GM21529 (cell line): ENCODE results near the gene TGIF1.

Source experiments
- ATAC-seq: cut with Tn5 transposase; IDR thresholded peaks from one replicate; pipeline ENCODE4 v1.9.1; 2021; ENCODE audit not compliant: unreplicated experiment

Gene TGIF1

GRCh38 chr18:3480827-3481573 is 31.0 kb downstream of the TGIF1 start:
- ATAC-seq: no peak

- peak; percentile 70 for ATAC-seq
Measured at GRCh38 chr18:3481696-3482210, 31.8 kb downstream of the TGIF1 start.

DNA sequence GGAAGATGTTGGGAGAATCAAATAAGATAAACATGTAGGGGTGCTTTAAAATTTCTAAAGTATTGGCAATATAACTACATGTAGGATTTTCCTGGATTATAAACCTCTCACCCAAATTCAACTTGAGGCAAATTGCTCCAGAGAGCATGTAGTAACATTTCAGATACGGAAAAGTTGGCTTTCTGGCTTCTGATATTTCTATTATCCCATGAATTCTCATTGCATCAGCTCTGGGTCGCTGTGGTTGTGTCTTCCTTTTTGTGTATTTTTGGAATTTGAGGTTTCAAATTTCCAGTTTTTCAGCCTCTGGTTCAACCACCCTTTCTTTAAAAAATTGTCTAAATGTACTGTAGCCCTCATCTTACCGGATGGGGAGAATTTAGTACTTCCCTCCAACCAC is 32.3 kb downstream of the TGIF1 start:
- ATAC-seq: no peak

DNA sequence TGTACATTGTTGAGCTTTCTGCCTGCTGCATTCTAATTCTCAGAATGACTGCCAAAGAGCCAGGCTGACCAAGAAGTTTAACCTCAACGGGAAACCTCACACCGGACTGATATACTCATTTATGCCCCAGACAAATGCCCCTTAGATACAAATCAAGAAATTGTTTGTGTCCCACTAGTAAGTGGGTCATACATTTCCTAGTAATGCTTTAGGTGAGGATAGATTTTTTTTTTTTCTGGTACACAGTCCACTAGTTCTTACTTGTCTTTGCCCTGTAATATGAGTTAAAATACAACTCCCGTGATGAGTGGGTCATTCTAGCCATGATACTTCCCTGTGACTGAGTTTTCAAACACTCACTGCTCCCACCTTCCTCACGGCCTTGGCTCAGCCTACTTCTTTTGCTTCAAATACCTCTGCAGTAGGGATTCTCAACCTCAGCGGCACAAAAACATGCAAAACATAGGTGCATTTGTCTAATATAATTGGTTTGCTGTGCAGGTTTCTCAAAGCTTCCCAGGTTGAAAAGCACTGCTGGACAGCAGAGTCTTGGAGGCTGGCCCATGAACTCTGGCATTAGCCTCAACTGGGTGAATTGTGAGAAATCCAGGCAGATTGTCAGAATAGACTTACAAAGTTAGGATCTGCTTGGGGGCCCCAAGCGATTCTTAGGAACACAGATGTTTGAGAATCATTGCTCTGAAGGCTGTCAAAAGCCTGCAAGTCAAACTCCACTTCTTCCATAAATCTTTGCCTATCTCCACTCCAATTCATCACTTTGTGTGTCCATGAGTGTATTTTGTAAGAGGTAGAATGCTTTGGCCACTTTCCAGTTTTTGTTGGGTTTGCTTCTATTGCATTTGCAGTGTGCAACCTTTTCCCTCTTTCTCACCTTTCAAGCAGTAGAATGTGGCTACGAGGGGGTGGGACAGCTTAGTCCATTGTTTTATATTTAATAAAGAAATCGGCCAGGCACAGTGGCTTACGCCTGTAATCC is 35.5 kb downstream of the TGIF1 start:
- ATAC-seq: no peak

- ATAC-seq: no peak
Measured at GRCh38 chr18:3486512-3486911, 36.5 kb downstream of the TGIF1 start.

GRCh38 chr18:3489462-3489861 is 39.5 kb downstream of the TGIF1 start:
- no peak for ATAC-seq

GRCh38 chr18:3491981-3492555 is 42.1 kb downstream of the TGIF1 start:
- no peak for ATAC-seq

- ATAC-seq: no peak
Measured at GRCh38 chr18:3492721-3493120, 42.7 kb downstream of the TGIF1 start.

GRCh38 chr18:3493501-3494244 is 43.7 kb downstream of the TGIF1 start:
- no peak for ATAC-seq

DNA sequence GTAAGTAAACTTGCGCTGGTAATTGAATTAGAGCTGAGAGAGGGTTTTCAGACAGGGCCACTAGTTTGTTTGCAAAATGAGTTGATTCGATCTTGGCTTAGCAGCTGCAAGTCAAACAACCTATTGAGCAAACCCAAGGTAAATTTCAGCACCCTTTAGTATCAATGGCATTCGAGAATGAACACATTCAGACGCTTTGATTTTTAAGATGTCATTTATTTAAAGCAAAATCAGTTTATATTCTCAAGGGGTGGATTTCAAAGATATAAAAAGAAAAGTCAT is 44.2 kb downstream of the TGIF1 start:
- ATAC-seq: no peak

- ATAC-seq: no peak
Measured at GRCh38 chr18:3494569-3494968, 44.6 kb downstream of the TGIF1 start.

DNA sequence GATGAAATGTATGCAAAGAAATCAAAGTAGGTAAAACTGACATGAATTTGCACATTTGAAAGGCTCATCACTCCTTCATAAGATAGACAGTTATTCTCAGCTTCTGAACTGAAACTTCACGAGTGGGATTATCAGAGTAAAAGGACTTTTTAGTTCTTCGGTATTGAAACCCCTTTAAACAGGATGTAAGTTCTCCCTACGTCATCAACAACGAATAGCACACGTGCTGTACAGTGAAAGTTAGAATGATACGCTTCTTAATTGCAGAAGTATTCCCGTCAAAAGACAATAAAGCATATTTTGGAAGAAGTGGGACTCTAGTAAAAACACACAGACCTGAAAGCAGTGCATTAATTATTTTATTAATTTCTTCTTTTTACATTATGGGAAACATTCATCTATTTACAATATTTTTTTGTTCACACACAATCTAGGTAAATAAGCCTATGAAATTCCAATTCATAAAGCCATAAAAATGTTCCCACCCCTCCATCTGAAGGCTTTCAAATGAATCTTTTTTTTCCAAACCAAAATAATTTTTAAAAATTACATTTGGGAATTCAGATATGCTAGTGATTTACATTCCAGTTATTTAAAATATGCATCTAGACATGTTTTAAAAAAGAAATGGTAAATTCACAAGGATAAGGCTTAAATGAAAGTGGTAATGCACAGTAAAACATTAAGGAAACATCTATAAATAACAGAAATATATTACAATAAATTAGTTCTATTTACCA is 45.9 kb downstream of the TGIF1 start:
- no peak for ATAC-seq

- no peak for ATAC-seq
Measured at GRCh38 chr18:3498698-3499471, 48.9 kb downstream of the TGIF1 start.

DNA sequence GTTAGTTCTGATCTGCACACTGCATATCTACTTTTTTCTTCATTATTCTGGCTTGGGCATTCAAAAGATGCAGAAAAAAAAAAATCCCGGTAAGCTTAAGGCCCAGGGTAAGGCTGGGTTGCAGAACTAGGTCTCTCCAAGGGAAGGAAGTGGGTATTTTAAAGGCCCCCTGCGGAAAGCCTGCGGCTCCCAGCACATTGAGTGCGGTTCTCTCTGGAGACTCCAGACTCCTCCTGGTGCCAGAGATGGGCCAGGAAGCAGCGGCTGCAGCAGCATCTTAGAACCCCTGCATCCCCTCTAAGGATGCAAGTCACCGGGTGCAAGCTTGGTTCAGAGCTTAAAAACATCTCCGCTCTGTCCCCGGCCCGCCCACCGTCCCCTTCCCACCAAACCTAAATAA is 49.5 kb downstream of the TGIF1 start:
- no peak for ATAC-seq

DNA sequence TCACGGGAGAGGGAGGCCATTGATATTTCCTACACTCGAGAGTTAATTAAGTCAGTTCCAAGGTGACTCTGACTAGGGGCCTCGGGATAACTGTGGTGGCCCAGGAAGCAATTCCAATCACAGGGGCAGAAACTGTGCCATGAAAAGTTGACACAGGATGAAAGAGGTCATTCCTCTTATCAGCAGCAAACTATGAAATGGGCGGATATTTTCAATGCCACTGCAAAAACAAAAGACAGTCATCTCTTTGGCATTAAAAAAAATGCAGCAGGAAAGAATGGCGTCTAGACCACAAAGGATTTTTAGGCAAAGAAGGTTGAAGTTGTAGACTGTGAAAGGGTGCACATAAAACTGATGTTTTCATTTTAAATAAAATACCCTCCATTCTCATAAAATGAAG is 50.0 kb downstream of the TGIF1 start:
- no peak for ATAC-seq

- no peak for ATAC-seq
Measured at GRCh38 chr18:3502650-3503049, 52.7 kb downstream of the TGIF1 start.

GRCh38 chr18:3504637-3505036 is 54.7 kb downstream of the TGIF1 start:
- ATAC-seq: no peak

- no peak for ATAC-seq
Measured at GRCh38 chr18:3508576-3509549, 58.9 kb downstream of the TGIF1 start.
